Tibial nerve (tissue), 4 donors: ENCODE data around the gene SPECC1.

Source experiments
- EP300 ChIP-seq, 2 donors: sonication (generic); formaldehyde crosslinking; IDR thresholded peaks; one replicate each; pipeline ENCODE4 v1.6.1; 2017; ENCODE audit warnings: antibody characterized with exemption in 2 of 2, mild to moderate bottlenecking in 1 of 2
- POLR2A ChIP-seq, 2 donors: fragments of 450-650 bp; IDR thresholded peaks; one replicate each; pipeline ENCODE4 v1.6.1; 2017; ENCODE audit warnings: antibody characterized with exemption in 2 of 2, mild to moderate bottlenecking in 2 of 2, moderate library complexity in 2 of 2
- TF ChIP-seq, protein P1 (sequence below), 5 experiments: fragments of 200-600 bp in 3 of 5; fragments of 450-650 bp in 2 of 5; sonication (generic) in 3 of 5; IDR thresholded peaks; one replicate each; pipeline ENCODE4 v1.5.1; 2016 to 2019; ENCODE audit warnings: antibody characterized with exemption in 5 of 5, mild to moderate bottlenecking in 3 of 5, moderate library complexity in 2 of 5

DNA sequence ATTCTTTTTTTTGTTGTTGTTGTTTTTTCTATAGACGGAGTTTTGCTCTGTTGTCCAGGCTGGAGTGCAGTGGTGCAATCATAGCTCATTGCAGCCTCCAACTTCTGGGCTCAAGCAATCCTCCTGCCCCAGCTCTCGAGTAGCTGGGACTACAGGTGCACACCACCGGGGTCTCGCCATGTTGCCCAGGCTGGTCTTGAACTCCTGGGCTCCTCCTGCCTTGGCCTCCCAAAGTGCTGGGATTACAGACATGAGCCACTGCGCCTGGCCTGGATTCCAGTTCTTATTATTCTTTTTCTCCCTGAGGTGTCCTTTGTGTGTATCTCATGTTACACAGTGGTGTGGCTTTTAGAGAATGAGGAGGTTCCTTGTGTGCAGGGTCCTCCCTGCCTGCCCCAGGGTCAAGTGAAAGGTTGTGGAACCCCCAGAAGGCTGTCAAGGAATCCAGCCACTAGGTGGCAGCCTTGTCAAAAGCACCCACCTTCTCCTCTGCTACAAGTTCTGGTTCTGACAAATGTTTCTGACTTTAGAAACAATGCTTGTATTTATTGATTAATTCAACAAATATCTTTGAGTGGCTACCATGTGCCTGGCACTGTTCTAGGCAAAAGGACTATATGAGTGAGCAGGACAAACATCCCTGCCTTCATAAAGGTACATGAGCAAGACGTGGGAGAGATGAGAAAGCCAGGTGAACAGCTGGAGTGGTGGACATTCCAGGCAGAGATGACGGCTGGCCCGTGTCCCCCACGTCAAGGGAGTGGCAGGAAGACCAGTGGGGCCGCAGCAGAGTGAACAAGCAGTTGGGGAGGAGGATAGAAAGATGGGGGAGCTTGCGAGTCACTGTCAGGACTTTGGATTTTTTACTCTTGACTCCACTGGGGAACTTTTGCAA is 112.4 kb downstream of the SPECC1 start:
- TF ChIP-seq, protein P1, sequence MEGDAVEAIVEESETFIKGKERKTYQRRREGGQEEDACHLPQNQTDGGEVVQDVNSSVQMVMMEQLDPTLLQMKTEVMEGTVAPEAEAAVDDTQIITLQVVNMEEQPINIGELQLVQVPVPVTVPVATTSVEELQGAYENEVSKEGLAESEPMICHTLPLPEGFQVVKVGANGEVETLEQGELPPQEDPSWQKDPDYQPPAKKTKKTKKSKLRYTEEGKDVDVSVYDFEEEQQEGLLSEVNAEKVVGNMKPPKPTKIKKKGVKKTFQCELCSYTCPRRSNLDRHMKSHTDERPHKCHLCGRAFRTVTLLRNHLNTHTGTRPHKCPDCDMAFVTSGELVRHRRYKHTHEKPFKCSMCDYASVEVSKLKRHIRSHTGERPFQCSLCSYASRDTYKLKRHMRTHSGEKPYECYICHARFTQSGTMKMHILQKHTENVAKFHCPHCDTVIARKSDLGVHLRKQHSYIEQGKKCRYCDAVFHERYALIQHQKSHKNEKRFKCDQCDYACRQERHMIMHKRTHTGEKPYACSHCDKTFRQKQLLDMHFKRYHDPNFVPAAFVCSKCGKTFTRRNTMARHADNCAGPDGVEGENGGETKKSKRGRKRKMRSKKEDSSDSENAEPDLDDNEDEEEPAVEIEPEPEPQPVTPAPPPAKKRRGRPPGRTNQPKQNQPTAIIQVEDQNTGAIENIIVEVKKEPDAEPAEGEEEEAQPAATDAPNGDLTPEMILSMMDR (IDR thresholded peaks at IDR 0.05) = peak; percentile 79 to 88 (median 84)
- TF ChIP-seq POLR2A (IDR thresholded peaks at IDR 0.05) (no peak), EP300 (IDR thresholded peaks at IDR 0.05) (no peak)
